ENCODE results near the gene FXYD6.
A peak's percentile ranks its signal among the peaks of the same experiment; 100 is the strongest.
"Not testable (repeated sequence)": the region's sequence is repeated elsewhere in the genome, so short reads cannot be mapped to it uniquely, and the experiment has no call there.

Gene FXYD6

DNA sequence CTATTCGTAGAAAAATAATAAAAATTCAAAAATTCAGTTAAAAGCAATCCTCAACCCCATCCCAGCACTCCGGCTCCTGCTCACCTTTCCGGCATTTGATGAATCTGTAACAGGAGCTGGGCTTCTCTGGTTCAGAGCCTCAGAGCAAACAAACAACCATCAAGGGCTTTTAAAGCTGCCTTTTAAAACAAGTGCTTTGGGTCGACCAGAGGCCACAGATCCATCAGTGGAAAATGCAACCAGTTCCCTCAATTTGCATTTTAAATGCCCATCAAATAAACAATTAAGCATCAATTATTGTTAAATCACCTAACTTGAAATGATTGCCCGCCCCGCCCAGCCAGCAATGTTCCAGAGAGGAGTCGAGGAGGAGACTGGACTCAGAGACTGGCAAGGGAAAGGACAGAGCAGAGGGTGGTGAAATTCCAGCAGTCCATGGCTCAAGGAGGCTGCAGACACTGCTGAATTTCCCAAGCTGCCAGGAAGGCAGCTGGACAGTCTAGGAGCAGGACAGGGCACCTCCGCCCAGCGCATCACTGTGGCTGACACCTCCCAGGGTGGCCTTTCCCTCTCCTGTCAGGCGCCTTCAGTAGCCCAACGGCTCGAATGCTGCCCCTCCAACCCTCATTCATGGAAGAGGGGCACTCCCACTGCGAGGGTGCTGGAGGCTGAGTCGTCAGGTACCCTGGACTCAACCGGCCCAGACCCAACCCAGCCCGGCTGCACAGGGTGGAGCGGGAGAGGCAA, 7.5 kb downstream of the FXYD6 start:
- DNase-seq, result no peak

DNA sequence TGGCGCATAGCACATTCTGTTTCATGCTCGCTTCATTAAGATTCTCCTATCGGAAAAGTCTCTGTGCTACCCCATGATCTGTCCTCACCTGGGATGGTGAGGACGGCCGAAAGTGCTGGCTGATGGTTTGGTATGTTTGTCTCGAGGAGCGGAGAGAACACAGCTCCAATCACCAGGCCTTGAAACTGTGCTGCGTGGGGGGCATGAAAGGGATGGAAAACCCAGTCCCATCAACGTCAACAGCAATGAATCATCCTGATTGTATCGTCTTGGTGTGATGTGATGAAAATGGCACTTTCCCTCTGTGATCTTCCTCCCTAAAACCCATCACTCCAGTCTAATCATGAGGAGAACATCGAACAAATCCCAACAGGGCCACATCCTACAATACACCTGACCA, 8.4 kb downstream of the FXYD6 start:
- no peak for DNase-seq

DNA sequence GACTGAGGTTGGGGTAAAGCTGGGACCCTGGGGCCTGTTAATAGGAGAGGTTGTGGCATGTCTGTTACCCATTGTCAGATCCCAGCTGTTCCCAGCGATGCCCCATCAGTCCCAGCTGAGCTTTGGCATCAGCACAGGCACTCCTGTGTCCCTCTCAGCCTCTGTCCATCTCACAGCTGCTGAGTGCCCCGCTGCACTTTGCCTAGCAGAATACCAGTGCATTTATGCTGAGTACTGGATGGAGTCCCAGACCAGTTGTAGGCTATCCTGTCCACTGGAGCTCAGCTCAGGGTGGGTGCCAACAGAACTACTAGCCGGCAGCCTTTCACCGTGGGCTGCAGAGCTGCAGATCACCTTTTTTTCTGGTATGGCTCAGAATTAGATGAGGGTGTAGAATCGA, 9.9 kb downstream of the FXYD6 start:
- DNase-seq, result peak; percentile 53

DNA sequence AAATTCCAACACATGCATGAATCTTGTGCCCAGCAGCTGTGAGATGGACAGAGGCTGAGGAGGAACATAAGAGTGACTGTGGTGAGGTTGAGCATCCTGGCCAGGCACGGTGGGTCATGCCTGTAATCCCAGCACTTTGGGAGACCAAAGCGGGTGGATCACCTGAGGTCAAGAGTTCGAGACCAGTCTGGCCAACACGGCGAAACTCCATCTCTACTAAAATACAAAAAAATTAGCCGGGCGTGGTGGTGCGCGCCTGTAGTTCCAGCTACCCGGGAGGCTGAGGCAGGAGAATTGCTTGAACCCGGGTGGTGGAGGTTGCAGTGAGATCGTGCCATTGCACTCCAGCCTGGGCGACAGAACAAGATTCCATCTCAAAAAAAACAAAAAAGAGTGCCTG, 10.9 kb downstream of the FXYD6 start:
- not testable (repeated sequence) for DNase-seq

DNA sequence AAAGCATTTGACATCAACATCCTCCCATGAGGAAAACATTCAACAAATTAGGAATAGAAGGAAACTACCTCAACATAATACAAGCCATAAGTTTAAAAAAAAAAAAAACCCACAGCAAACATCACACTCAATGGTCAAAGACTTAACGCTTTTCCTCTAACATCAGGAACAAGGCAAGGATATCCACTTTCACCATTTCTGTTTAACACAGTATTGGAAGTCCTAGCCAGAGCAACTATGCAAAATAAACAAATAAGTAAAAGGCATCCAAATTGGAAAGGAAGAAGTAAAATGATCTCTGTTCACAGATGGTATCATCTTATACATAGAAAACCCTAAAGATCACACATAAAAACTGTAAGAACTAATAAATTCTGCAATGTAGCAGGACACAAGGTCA, 13.1 kb downstream of the FXYD6 start:
- DNase-seq, result no peak

DNA sequence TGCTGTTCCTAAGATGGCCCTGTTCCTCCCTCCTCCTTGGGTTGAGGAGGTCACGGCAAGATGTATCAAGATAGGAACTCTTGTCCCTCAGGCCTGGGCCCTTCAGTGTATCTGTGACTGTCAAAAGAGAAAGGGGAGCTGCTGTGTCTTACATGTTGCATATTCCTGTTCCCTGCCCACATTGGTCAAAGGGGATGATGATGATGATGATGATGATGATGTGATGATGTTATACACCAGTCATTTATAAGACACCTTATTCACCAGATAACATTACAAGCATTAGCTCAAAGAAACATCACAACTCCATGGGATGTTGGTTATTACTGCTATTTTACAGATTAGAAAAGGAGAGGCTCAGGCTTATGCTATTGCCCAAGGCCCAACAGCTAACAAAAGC, 13.7 kb downstream of the FXYD6 start:
- no peak for DNase-seq

DNA sequence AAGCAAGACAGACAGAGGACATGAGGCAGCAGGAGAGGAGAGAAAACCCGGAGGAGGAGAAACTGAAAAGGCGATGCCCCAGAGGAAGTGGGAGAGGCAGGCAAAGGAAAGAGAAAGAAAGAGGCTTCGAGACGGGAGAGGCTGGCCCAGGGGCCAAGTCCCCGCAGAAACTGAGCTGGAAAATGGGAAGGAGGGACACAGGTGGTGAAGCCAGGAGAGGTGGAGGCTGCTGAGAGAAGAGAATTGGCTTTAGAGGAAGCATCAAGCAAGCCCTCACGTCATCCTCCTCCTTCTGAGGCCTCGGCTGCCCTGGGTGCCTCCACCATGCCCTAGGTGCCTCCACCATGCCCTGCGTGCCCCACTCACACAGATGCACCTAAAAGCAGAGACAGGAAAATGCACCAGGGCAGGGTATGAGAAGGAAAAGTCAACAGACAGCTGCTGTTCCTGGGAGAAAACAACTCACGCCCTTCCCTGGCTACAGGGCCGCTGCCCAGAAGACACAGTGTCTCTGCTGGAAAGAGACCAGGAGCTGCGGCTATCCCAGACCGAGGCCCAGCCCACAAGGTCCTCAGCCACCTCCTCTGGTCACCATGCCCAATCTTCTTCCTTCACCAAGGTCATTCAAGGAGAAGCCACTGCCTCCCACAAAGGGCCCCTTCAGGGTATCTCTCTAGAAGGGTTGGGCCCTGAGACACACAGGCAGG, 14.3 kb downstream of the FXYD6 start:
- DNase-seq, result no peak

DNA sequence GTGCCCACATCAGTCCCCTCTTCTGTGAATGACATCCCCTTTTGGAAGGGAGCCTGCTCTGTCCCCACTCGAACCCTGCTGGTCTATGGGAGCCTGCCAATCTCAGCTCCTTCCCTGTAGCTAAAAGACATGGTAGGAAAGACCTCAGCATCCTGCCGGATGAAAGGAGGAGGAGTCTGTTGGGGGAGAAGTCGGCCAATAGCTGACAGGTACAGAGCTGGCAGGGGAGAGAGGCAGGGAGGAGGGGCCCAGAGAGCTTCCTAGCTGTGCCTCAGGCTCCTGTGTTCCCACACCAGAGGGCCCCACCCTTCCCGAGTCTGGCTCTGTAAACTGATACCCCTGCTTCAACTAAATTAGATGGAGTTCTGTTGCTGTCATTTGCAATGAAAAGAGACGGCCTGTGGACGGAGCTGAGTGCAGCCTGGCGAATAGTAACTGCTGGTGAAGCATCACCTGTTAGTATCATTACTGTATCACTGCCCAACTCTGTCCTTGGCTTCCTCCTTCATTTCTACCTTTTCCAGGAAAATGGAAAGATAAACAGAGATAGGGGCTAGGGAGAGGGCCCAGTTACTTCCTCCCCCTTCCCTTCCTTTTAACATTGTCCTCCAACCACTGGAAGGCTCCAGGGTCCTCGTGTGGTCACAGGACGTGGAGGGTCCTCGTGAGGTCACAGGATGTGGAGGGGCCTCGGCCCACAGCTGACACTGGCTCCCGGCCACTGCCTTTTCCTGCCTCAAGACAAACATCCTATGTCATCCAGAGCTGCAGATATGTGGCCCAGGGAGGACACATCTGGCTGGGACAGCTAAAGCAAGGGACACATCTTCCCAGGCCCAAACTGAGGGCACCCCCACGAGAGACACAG, 15.1 kb downstream of the FXYD6 start:
- no peak for DNase-seq

DNA sequence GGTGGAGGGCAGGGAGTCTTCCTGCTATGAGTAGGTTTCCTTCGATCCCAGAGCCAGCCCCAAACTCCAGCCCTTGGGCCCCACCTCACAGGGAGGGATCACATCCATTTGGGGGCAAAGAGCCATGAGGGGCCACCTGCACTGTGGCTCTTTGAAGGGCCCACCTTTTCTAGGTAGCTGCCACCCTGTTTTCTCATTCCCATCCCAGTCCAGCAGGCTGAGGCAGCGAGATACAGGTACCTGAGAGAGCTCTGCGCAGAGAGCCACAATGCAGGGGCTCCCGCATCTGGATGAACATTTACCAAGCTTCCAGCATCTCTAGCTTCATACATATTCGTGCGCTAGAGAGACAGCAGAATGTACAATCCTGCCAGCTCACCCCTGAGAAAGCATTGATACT, 16.3 kb downstream of the FXYD6 start:
- no peak for DNase-seq

DNA sequence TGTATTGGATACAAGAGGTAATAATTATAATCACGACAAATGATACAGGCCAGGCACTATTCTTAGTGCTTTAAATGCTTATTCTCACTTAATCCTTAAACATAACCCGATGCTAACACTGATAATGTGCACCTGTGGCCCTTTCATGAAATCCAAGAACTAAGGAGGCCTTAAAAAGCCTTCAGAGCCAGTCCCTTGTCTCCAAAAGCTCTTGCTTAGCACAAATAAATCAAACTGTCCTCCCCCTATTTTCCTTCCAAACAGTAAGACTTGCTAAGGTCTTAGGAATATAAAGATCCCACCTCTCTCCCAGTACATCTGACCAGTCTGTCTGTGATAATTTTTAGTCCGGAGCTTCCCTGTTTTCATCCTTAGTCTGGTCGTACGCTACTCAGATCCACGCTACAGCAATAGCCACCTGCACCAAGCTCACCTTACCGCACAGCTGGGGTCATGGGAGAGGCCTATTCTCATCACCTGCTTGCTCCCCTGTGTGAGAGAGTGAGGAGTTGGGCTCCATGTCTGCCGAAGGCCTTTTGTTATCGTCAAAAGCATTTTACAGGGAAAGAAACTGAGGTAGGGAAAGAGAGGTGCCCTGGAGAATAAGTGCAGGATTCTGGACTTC, 16.9 kb downstream of the FXYD6 start:
- DNase-seq, result no peak

DNA sequence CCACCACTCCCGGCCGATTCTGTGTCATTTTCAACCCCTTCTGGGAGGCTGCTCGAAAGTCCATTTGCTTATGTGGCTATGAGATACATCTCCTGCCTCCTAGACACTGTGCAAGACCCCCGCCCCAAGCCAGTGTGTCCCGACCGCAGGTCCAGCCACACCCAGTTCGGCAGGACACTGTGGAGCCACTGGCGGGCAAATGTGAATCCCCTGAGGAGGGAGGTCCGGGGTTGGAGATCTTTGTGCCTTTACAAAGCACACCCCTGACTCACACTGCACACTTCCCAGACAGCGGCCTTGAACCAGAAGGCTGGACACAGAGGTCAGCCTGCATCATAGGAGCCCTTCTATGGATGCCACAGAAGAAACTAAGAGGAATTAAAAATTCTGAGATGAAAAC, 17.4 kb downstream of the FXYD6 start:
- DNase-seq, result no peak

DNA sequence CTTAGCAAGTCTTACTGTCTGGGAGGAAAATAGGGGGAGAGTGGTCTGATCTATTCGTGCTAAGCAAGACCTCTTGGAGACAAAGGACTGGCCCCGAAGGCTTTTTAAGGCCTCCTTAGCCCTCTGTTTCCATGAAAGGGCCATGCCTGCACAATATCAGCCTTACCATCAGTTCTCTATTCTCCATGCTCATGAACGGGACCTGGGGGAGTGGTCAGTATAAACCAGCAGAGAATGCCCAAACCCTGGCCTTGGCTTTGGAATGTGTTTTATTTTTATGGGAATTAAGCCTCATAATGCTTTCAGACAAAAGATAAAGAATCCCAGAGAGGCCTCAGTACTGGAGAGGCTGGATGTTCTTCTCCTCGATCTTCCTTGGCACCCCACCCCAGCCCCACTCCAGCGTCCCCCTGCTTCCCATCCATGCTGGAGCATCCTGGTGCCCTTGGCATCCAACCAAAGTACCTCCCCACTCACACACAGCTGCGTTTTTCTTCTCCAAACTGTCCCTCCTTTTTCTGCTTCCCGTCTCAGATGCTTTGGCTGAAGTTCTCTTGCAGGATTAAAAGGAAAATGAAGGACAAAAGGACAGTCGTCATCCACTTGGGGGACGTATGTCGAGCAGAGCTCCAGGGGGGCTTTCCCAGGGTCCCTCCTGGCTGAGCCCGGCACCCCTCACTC, 18.6 kb downstream of the FXYD6 start:
- DNase-seq, result no peak

DNA sequence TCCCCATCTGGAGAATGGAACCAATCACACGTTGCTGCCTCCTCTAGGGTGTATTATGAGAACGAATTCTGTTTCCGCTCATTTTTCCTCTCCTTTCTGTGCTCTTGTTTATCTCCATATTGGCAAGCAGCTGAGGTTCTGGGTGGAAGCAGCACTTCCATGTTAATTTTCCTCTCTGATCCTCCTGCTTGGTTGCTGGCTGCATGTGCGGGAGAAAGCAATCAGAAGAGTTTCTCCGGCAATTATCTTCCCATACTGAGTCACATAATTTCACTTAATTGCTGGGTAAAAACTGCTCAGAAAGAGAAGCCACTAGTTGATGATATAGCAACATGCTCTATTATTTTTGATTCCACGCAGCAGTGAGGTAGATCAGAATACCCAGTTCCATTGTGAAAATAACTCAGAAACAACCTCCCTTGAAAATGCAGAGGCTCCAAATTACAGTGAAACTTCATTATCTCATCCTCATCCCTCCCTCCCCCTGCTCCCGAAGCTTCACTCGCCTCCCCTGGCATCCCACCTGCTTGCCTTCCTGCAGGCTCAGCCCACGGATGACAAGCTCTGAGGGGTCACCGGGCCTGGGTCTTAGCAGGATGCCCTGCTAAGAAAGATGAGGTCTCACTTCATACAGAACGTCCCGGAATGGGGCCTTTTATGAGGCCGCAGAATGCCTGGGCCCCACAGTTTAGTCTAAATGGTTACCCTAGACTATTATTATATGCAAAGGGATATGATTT, 20.4 kb downstream of the FXYD6 start:
- no peak for DNase-seq

DNA sequence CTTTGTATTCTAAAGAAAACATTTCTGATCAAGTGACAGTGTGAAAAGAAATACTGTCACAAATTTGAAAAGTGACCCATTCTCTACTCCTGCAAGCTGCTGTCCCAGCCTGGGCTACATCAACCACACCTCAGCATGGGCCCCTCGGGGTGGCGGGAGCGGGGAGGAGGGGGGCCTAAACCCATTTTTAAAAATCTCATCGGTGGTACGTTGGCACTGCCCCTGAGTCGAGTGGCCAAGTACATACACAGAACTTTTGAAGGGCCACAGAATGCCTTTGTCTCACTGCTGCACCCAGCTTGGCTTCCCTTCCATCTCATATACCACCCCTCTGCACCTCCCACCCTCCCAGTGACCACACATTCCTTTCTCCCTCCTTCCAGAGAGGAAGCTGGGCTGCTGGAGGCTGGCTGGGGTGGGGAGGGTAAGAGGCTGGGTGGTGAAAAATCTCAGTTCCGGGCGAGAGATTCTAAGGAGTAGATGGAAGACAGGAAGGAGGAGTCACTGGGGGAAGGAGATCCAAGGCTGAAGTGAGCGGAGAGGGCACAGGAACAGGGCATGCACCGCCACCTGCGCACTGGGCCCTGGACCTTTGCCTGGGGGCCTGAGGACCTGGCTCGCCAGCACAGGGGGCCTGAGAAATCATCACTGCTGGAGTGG, 21.1 kb downstream of the FXYD6 start:
- DNase-seq, result no peak

DNA sequence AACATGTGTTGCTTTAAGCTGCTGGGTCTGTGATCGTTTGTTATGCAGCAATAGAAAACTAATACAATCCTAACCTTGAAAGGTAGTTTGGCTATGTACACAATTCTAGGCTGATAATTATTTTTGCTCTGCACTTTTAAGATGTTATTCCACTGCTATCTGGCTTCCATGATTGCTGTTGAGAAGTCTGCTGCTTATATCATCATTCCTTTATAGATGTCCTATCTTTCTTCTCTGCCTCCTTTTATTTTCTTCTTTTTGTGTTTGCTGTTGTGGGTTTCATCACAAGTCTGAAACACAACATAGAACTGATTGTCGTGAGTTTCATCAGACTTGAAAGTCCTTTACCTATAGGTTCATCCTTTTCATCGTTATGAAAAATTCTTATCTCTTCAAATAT, 24.1 kb downstream of the FXYD6 start:
- DNase-seq, result no peak

DNA sequence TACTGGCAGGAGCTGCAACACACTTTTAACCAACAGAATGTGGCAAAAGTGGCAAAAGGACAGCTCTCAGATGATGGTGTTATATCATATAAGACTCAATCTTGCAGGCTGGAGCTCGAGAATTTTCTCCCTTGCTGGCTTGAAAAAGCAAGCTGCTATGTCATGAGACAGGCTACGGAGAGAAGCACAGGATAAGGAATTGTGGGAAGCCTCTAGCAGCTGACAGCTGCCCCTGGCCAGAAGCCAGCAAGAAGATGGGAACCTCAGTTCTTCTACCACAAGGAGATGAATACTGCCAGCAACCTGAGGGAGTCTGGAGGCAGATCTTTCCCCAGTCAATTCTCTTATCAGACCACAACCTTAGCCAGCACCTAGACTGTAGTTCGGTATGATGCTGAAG, 24.6 kb downstream of the FXYD6 start:
- no peak for DNase-seq

DNA sequence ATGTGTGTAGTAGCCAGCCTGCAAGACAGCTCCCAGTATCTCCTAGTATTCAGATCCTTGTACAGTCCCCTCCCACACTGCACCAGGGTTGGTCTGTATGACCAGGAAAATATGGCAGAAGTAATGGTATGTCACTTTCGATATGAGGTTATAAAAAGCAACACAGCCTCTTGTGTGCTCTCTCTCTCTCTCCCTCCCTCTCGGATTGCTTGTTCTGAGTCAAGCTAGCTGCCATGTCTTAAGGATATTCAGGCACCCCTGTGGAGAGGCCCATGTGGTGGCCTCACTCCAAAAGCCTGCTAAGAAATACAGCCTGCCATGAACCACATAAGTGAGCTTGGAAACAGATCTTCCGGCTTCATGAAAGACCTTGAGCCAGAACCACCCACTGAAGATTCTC, 25.4 kb downstream of the FXYD6 start:
- no peak for DNase-seq

DNA sequence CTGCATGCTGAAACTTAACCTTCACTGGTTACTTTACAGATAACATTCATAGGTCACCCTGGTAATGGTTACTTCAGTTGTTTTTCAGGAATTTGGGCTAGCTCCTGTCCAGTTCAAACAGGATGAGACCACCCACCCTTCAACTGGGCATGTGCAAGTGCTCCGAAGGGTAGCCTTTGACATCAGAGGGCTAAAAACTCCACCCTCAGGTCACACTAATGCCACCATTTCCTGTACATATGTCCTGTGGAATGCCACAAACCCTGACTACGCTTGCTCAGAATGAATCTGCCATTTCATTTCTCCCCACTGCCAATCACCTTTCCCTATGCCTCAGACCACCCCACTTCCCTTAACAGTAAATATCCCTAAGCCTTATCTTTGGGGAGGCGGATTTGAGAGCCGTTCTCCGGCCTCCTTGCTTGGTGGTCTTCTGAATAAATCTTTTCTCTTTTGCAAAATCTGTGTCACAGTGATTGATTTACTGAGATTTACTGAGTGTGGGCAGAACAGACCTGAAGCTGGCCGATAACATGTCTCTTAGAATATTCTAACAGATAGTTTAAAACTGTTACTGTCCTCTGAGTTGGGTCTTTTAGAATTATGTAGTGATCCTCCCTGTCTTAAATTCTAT, 26.6 kb downstream of the FXYD6 start:
- no peak for DNase-seq

DNA sequence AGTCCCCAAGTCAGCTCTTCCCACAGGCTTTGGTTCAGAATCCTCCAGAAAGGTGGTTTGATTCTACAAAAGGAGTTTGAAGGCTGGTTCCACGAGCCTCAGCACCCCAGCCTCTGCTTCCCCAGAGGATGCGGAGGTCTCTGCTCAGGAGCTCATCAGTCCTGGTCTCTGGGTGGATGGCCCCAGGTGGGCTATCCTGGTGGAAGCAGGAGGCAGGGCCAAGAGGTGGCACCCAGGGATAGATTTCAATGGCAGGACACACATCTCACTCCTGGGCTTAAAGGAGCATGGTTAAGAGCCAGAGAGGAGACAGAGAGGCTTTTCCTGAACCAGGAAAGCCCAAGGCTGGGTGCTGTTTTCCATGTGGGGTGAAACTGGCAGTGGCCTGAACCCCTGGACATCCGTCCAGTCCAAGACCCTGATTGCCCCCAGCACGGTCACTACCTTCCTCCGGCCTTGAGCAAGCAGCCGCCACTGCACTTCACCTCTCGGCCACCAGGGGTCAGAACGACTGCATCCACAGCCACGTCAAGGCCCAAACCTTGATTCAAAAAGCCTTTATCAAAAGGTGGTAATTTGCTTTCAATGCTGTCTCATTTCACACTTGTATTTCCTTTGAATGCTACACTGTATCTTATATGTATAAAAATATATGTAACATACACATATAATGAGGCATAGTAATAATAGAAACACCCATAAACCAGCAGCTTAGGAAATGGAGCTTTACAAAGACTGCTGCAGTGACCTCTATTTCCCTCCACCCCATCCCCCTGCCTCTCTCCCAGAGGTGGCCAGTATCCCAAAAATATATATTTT, 32.6 kb downstream of the FXYD6 start:
- DNase-seq, result peak; percentile 48 to 63
